Hematopoietic multipotent progenitor cell (in vitro differentiated cells): Measurements from ENCODE around the gene UGT1A3. TPM values are rescaled to one million over a fixed set of nuclear protein-coding genes. Genes with fewer than 3 reads are reported as not detected.

ENCODE experiments used
- DNase-seq, 3 donors: peaks; one replicate each; pipeline ENCODE4 v3.0.0-alpha.2; 2011 to 2015; ENCODE audit warnings: low read depth in 2 of 3, low spot score in 2 of 3
- total RNA-seq: library from RNA; depleted of rRNA; stranded (reverse); fragments of >200 nt; gene quantifications from one replicate; pipeline ENCODE4 v1.2.3, GENCODE V29; 2012

The UGT1A3 gene
- total RNA-seq, 1 donor: not detected

DNA sequence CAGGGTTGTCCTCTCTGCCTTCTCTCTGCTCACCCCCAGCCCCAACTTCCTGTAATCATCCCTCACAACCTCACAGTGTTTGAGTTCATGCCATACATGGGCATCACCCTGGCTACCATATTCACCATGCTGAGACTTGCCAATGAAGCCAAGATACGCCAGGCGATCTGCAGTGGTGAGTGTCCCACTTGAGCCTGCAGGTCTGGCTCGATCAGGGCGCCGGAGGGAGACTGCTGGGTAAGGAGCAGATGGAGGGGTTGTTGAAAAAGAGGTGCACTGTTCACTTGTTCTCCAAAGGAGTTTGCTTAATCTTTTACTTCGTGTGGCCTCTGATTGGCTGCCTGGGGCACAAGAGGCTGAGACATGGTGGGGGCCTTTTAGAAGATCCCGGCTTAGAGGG, 63.9 kb downstream of the UGT1A3 start:
- DNase-seq: no peak

DNA sequence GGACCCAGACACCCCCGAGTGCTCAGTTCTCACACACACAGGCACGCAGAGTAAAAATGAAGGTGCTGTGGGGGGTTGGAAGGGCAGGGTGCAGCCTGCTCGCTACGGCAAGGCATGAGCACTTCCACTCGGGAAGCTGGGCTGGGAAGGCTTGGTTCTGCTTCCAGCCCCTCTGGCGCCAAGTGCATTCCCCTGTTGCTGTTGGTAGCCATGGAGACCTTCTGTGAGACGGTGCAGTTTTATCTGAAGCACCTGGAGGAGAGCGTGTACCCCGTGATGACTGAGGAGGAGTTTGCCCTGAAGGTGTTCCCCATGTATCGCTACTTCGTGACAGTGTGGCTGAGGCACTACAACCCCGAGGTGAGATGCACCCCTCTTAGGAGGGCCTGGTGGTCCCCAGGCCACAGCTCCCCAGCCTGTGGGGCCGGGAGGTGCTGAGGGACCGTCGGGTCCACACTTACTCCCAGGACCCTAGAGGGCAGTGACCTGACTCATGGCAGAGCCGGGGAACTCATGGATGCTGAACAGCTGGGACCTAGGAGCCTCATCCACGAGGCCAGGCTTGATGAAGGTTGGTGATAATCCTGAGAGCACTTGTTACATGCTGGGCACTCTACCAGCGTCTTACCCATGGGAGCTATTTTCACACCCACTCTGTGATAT, 64.8 kb downstream of the UGT1A3 start:
- no peak for DNase-seq

DNA sequence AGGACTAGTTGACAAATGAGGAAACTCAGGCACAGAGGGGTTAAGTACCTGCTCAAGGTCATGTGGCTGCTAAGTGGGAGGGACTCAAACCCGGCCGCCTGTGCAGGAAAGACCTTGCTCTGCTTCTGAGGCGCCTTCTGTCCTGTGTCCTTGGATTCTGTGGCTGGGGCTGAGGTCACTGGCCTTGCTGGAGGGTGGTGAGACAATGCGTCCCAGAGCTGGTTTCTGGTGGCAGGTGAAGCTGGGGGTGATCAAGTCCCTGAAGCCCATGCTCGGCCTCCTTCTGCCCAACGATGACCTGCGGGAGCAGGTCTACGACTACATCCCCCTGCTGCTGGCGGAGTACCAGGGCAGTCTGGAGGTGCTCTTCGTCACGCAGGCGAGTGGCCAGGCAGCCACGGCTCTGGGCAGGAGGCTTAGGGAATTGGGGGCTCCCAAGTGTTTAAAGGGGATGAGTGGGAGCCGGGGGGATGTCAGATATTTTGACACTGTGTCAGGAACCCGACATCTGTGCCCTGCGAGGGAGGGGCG, 65.4 kb downstream of the UGT1A3 start:
- no peak for DNase-seq

GRCh38 chr2:233795735-233796171, 66.9 kb downstream of the UGT1A3 start:
- no peak for DNase-seq

DNA sequence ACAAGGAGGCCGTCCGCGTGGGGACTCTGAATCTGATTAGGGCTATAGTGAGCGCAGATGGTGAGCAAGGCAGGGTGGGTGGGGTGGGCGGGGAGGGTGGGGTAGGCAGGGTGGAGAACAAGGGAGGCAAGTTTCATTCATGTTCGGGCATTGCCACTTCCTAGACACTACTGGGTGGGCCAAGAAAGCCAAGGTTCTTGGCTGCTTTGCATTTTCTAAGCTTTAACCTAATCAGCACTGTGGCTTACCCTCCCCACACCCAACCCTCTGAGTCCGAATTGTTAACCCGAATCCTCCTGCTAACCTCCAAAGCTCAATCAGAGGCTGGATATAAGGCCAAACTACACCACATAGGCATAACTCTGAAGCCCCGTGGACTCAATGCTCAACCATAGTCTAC, 67.4 kb downstream of the UGT1A3 start:
- no peak for DNase-seq

GRCh38 chr2:233798335-233799086, 69.7 kb downstream of the UGT1A3 start:
- no peak for DNase-seq

DNA sequence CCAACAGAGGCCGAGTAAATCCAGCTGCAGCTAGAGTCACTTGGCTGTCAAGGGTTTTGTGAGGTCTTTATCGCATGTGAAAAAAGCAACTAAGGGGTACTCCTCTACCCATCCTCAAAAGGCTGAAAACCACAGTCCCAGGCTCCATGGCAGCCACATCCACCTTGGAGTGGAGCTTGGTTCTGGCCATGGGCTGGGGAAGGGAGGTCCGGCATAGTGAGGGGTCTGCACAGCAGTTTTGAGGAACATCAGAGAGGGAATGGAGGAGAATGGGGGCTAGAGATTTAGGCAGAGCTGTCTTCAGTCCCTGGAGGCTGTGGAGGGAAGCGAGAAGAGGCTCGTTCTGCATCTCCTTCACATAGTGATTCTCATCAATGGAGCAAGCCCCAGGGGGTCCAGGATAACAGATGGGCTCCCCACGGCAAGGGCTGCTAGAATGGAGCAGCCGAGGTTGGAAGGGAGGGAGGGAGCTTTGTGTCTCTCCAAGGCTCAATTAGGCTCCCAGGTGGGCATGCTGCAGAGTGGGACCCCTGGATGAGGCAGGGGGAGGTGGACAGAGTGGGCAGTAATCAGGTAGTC, 70.3 kb downstream of the UGT1A3 start:
- DNase-seq: no peak

DNA sequence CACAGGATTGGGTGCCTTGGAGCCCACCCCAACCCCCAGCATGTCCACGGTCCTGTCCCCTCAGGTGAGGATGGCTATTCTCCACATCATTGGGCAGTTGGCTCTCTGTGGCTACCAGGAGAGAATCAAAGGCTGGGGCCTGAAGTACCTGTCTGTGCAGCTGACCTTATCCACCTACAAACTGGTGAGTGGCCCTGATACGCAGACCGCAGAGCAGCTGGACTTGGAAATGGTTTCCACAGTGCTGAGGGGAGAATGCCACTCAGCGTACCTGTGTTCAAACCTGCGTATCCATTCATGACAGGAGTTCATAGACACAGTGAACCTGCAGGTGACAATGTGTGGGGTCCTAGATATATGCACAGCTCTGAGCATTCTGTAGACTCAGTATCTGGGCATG, 70.9 kb downstream of the UGT1A3 start:
- DNase-seq: no peak

- DNase-seq: no peak
Measured at GRCh38 chr2:233800208-233800607, 71.4 kb downstream of the UGT1A3 start.

DNA sequence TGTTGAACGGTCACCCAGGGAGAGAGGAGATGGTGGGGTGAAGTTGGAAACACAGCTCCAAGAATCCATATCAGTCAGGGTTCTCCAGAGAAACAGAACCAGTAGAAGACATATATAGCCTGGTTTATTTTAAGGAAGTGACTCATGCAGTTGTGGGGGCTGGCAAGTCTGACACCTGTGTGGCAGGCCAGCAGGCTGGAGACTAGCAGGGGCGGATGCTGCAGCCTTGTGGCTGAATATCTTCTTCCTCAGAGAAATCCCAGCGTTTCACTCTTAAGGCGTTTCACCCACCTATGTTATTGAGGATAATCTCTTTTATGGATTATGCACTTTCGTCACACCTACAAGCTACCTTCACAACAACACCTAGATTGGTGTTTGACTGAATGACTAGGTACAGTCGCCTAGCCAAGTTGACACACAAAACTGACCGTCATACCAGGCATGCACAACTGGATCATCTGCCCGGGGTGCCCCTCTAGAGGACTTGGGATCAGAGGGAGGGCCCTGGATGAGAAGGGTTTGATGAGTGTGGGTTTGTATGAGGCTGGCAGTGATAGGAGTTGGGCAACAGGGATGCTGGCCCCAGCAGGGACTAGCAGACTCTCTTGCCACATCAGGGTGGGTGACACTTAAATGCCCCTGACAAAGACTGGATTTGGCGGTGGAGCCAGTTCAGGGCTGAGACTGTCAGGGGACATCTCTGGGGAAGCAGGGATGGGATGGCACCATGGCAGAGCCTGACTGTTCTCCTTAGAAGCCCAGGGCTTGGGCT, 72.7 kb downstream of the UGT1A3 start:
- peak in 2 of 3 donors; percentile 3 to 12 for DNase-seq

DNA sequence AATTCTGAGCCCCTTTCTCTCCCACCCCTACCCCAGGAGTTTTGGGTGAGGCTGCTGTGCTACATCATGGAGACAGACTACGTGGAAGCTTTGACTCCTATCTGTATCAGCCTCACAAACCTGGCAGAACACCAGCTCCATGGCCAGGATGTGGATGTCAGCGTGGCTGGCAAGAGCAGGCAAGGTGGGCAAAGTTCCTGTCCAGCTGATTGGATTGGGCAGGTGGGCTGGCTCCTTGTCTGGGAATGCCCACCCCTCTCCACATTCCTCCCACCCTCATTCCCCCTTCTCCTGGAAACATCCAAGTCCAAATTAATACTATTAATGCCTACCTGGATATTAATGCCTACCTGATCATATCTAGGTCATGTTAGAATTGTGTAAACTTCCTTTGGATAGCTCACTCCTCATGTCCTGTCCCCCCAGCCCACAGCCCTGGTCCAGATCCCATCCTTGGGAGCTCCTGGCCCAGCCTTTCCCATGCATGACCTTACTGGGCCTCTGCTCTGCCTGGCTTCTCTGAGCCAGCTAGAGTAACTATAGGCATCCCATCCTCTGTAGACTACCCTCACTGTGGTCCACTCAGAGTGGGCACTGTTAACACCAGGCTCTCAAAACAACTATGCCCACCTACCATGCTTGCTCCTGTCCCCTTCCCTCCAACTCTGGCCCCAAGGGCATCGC, 73.4 kb downstream of the UGT1A3 start:
- no peak for DNase-seq

GRCh38 chr2:233803292-233803911, 74.6 kb downstream of the UGT1A3 start:
- no peak for DNase-seq

DNA sequence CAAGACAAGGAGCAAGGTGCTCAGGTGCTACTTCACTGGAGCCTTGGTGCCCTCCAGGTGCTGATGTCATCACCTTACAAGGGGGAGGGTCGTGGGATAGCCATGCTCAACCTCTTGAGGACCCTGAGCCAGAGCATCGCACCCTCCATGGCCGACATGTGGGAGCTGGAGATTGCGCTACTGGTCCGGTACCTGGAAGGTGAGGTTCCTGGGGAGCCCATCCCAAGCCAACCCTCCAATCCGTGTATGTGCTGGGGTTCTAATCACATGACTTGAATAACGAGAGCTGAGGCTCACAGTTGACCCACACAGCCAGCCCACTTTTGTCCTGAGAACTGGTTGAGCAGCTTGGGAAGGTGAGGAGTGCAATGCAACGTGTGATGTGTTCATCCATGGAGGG, 75.2 kb downstream of the UGT1A3 start:
- DNase-seq: no peak

- DNase-seq: no peak
Measured at GRCh38 chr2:233807215-233807865, 78.5 kb downstream of the UGT1A3 start.

- DNase-seq: no peak
Measured at GRCh38 chr2:233807966-233808935, 79.4 kb downstream of the UGT1A3 start.

DNA sequence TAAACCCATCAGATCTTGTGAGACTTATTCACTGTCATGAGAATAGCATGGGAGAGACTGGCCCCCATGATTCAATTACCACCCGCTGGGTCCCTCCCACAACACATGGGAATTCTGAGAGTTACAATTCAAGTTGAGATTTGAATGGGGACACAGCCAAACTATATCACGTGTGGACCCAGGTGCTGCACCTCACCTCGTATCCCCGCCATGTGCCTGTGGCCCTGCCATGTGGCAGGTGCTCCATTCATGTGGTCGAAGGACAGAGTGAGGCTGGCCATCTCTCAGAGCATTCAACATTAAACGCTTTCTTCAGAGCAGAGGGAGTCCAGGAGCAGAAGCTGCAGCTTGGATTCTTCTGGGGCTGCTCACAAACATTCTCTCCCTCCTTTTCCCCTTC, 81.5 kb downstream of the UGT1A3 start:
- no peak for DNase-seq

DNA sequence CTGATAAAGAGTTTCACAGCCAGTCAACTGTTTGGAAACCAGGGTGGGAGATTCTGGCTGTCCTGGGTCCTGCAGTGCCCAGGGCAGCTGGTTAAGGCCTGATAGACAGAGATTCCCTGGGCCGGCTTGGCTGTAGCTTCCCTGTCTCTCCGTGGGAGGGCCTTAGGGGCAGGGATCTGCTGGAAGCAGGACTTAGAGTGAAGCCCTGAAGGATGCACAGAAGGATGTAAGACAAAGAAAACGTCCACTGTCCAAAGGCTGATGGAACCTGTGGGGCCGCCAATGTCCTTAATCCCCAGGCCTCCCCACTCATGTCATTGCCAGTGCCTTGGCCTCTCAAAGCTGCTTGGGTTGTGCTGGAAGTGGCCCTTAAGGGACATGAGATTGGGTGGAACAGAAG, 82.2 kb downstream of the UGT1A3 start:
- no peak for DNase-seq

- DNase-seq: no peak
Measured at GRCh38 chr2:233811732-233812131, 82.9 kb downstream of the UGT1A3 start.
